GM19324 (cell line): Measurements from ENCODE around the gene ATP5F1C.
A peak's percentile ranks its signal among the peaks of the same experiment; 100 is the strongest.
"Not testable (repeated sequence)": the region's sequence is repeated elsewhere in the genome, so short reads cannot be mapped to it uniquely, and the experiment has no call there.

Experiments
- ATAC-seq: cut with Tn5 transposase; IDR thresholded peaks from one replicate; pipeline ENCODE4 v1.9.1; 2021; ENCODE audit warnings: mild to moderate bottlenecking, moderate library complexity; ENCODE audit not compliant: unreplicated experiment, low FRiP score

The ATP5F1C gene

GRCh38 chr10:7792541-7792940, 4.6 kb downstream of the ATP5F1C start:
- no peak for ATAC-seq

DNA sequence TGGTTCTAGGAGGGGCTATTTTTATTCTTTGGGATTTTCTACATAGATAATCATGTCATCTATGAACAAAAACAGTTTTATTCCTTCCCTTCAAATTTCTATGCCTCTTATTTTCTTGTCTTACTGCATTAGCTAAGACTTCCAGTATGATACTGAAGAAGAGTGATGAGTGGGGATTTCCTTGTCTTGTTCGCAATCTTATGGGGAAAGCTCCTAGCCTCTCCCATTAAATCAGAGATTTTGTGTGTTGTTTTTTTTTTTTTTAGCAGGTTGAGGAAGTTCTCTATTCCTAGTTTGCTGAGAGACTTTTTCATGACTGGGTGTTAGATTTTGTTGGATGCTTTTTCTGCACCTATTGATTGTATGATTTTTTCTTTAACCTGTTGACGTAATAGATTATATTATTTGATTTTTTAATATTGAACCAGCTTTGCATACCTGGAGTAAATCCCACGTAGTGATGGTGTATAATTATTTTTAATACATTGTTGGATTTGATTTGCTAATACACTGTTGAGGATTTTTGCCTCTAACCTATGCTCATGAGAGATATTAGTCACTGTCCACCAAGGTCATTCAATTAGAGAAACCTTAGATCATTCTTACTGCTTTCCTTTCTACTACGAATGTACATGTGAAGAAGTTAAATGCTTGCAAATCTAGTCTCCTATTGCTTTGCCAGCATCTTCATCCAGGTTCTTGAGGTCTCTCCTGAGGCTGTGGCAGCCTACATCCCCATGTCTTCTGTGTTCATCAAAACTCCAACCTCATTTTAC, 6.5 kb downstream of the ATP5F1C start:
- no peak for ATAC-seq

DNA sequence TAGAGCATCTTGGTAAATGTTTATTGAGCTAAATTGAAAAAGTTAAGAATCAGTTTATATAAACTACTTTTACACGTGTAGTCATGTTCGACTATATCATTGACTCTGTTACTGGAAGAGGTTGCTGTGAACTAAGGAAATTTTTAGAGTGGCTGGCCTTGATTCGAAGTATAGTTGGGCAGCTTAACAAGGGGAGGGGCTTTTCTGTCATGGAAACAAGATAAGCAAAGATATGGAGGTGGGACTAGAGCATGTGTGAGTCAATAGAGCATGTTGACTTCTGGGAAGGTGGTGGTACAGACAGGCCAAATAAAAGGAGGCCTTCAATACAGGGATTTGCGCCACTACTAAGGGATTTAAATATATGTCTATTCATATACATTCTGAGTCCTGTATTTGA, 7.6 kb downstream of the ATP5F1C start:
- no peak for ATAC-seq

DNA sequence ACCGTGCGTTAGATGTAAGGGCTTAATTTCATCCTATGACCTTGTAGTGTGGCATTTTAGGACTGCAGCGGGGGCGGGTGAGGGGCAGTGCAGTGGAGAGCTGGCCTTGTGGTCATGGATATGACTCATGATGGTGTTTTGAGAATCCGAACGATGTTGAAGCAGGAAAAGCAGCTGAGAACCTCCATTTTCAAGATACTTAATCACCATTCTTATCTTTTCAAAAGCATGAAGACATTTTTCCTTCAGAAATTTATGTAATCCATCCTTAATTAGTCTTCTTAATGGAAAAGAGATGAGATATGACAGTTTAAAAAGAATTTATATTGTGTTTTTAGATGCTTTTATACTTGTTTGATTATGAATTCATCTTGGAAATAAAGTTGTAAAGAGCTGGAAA, 9.6 kb downstream of the ATP5F1C start:
- no peak for ATAC-seq

GRCh38 chr10:7802606-7803005, 14.6 kb downstream of the ATP5F1C start:
- ATAC-seq, result no peak

GRCh38 chr10:7804216-7804615, 16.2 kb downstream of the ATP5F1C start:
- ATAC-seq, result no peak

GRCh38 chr10:7804741-7805140, 16.8 kb downstream of the ATP5F1C start:
- no peak for ATAC-seq

GRCh38 chr10:7808686-7809267, 20.8 kb downstream of the ATP5F1C start:
- ATAC-seq, result no peak

- ATAC-seq, result no peak
Observed at GRCh38 chr10:7810443-7810842, 22.5 kb downstream of the ATP5F1C start.

DNA sequence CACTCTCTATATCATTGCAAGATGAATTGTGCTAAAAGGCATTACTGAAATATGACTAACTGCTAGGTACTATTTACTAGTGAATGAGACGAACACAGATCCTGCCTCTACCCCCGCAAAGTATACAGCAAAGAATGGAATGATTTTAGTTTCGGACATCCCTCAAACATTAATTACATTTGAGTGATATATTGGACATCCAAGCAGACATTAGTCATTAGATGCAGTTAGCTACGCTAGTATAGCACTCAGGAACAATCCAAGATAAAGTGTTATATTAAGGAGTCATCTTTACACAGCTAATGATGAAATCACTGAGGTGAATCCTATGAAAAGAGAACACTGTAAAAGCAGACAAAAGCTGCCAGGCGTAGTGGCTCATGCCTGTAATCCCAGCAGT, 23.0 kb downstream of the ATP5F1C start:
- ATAC-seq, result no peak

DNA sequence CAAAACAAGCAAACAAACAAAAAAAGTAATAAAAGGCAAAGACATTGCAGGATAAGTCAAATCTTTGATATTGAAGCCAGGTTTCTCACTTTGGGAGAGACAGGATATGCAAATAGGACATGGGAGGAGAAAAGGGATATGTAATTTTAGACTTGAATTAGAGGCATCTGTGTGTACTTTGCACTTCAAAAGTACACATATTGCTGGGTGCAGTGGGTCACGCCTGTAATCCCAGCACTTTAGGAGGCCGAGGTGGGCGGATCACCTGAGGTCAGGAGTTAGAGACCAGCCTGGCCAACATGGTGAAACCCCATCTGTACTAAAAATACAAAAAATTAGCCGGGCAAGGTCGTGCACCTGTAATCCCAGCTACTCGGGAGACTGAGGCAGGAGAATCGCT, 23.8 kb downstream of the ATP5F1C start:
- ATAC-seq, result not testable (repeated sequence)

- ATAC-seq, result no peak
Observed at GRCh38 chr10:7813481-7813880, 25.5 kb downstream of the ATP5F1C start.

GRCh38 chr10:7817576-7817975, 29.6 kb downstream of the ATP5F1C start:
- ATAC-seq, result no peak

- no peak for ATAC-seq
Observed at GRCh38 chr10:7817984-7818294, 30.0 kb downstream of the ATP5F1C start.

GRCh38 chr10:7818295-7819120, 30.5 kb downstream of the ATP5F1C start, which contains the start of gene TAF3:
TSS of gene TAF3 (plus strand) at chr10:7818505. CDS start at chr10:7818710, 205 bp downstream.
- ATAC-seq, result peak; percentile 95

GRCh38 chr10:7819121-7819460, 31.1 kb downstream of the ATP5F1C start:
- peak; percentile 38 for ATAC-seq

DNA sequence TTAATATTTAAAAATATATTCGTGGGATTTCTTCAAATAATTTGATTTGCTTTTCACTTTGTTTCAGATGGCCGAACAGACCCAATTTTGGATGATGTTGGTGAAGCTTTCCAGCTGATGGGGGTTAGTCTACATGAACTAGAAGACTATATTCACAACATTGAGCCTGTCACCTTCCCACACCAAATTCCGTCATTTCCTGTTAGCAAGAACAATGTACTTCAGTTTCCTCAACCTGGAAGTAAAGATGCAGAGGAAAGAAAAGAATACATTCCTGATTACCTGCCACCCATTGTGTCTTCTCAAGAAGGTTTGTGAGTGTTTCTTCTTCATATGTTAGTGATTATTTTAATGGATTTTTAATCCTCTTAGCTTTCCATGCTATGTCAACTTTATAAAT, 36.3 kb downstream of the ATP5F1C start:
- ATAC-seq, result no peak

DNA sequence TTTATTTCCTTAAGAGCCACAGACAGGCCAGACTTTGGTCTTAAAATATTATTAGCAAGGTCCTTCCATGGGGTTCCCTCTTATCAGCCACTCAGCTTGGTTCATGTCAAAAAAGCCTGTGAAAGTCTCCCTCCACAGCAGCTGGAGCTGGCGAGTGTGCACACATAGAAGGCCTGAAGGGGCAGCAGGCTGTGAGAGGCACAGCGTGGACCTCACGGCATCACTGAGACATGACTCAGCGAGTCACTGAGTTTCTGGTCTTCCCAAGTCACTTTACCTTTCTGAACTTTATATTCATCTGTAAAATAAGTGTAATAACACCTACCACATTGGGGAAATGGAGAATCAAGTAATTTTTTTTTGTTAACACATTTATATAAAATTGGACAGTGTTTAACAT, 39.0 kb downstream of the ATP5F1C start:
- ATAC-seq, result no peak

DNA sequence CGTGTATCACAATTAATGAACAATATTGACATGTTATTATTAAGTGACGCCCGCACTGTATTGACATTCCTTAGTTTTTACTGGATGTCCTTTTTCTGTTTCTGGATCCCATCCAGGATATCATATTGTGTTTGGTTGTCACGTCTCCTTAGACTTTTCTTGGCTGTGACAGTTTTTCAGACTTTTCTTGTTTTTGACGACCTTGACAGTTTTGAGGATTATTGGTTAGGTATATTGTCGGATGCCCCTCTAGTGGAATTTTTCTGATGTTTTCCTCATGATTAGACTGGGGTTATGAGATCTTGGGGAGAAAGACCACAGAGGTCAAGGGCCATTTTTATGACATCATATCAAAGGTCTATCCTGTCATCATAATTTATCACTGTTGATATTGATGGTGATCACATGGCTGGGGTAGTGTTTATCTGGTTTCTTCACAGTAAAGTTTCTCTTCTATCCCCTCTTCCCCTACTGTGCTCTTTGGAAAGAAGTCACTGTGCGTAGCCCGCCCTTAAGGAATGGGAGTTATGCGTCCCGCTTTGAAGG, 41.4 kb downstream of the ATP5F1C start:
- no peak for ATAC-seq

DNA sequence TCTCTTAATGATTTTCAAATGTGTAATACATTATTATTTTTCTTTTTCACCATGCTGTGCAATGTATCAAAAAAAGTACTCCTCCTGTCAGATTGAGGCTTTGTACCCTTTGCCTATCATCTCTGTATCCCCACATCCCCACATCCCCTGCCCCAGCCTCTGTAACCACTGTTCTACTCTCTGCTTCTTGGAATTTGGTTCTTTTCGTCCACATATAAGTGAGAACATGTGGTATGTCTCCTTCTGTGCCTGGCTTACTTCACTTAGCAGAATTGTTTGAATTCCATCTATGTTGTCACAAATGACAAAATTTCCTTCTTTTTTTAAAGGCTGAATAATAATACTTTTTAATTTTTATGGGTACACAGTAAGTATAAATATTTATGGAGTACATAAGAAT, 44.1 kb downstream of the ATP5F1C start:
- ATAC-seq, result no peak

GRCh38 chr10:7833210-7833609, 45.2 kb downstream of the ATP5F1C start:
- ATAC-seq, result no peak
